Lower leg skin (tissue), 4 donors: ENCODE results near the gene CNOT6L. TPM values are rescaled to one million over a fixed set of nuclear protein-coding genes. Genes with fewer than 3 reads are reported as not detected.
"Not testable (repeated sequence)": the region's sequence is repeated elsewhere in the genome, so short reads cannot be mapped to it uniquely, and the experiment has no call there.

Experiments
- DNase-seq, 2 donors: peaks; one replicate each; pipeline ENCODE4 v3.0.0-alpha.2; 2019; ENCODE audit warnings: low spot score in 2 of 2
- H3K4me3 ChIP-seq: fragments of 200-600 bp; sonication (generic); 2 replicates; pipeline ENCODE4 v1.5.1; 2017; ENCODE audit warnings: mild to moderate bottlenecking, low read depth; ENCODE audit not compliant: poor library complexity, severe bottlenecking
- POLR2A ChIP-seq, 2 donors: fragments of 450-650 bp; IDR thresholded peaks; one replicate each; pipeline ENCODE4 v1.6.1; 2016 to 2017; ENCODE audit warnings: antibody characterized with exemption in 2 of 2, mild to moderate bottlenecking in 1 of 2, moderate library complexity in 1 of 2
- WGBS, 2 donors: methylation state at CpG; one replicate each; pipeline ENCODE4 v1.1.5; 2018; 5-methylcytosine and 5-hydroxymethylcytosine counted together
- intact Hi-C: fragments of 100-400 bp; cut with DNase I; formaldehyde crosslinking; loops from one replicate; pipeline ENCODE4 v1.15.0; 2023; ENCODE audit warnings: low total_unique reads
- total RNA-seq, 4 donors: library from RNA; depleted of rRNA; stranded (reverse); fragments of >200 nt; gene quantifications; one replicate each; pipeline ENCODE4 v1.1.0, GENCODE V29; 2016
- TF ChIP-seq, protein P1 (sequence below), 3 donors: fragments of 450-650 bp; IDR thresholded peaks; one replicate each; pipeline ENCODE4 v1.5.1; 2016; ENCODE audit warnings: antibody characterized with exemption in 3 of 3, mild to moderate bottlenecking in 3 of 3, moderate library complexity in 2 of 3

The CNOT6L gene
- total RNA-seq, 4 donors from 2014 or later, result 27.7 to 35.5 (median 33.0) TPM

GRCh38 chr4:77728420-77728819 is 90.7 kb downstream of the CNOT6L start:
- no peak for DNase-seq
- WGBS, 2 donors, result 95 to 100% methylated on average over 1 of the region's 1 CpG
- no peak overlapping the region for H3K4me3 ChIP-seq
- intact Hi-C loops, result no loop called here
- no peak for TF ChIP-seq POLR2A (IDR thresholded peaks at IDR 0.05)
- TF ChIP-seq, protein P1, sequence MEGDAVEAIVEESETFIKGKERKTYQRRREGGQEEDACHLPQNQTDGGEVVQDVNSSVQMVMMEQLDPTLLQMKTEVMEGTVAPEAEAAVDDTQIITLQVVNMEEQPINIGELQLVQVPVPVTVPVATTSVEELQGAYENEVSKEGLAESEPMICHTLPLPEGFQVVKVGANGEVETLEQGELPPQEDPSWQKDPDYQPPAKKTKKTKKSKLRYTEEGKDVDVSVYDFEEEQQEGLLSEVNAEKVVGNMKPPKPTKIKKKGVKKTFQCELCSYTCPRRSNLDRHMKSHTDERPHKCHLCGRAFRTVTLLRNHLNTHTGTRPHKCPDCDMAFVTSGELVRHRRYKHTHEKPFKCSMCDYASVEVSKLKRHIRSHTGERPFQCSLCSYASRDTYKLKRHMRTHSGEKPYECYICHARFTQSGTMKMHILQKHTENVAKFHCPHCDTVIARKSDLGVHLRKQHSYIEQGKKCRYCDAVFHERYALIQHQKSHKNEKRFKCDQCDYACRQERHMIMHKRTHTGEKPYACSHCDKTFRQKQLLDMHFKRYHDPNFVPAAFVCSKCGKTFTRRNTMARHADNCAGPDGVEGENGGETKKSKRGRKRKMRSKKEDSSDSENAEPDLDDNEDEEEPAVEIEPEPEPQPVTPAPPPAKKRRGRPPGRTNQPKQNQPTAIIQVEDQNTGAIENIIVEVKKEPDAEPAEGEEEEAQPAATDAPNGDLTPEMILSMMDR (IDR thresholded peaks at IDR 0.05), result no peak

GRCh38 chr4:77721073-77721472 is 98.1 kb downstream of the CNOT6L start:
- H3K4me3 ChIP-seq, result no peak overlapping the region
- no peak for TF ChIP-seq POLR2A (IDR thresholded peaks at IDR 0.05)
- TF ChIP-seq, protein P1 (IDR thresholded peaks at IDR 0.05), result no peak
- intact Hi-C loops, result no loop called here
- no peak for DNase-seq

DNA sequence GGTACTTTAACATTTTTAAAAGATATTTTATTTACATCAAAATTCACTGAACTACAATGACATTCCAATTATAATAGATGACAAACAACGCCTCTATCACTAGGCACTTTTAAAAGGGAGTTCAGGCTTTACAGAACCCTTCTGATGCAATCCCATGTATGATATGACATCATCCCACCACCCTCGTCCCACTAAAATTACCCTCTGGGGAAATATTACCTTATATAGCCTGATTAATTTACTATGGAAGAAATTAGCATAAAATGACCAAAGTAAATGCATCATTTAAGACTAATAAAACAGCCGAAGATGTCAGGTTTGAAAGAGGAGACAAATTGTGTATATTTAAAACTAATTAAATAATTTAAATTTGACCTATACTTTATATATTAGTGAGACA is 100.7 kb downstream of the CNOT6L start:
- DNase-seq, intact Hi-C loops, H3K4me3 ChIP-seq: not testable (repeated sequence)
- 73% methylated on average over 3 of the region's 3 CpGs for WGBS, 2 donors

- TF ChIP-seq, protein P1 (IDR thresholded peaks at IDR 0.05), result no peak
- no peak for TF ChIP-seq POLR2A (IDR thresholded peaks at IDR 0.05)
- DNase-seq, result no peak
- no peak overlapping the region for H3K4me3 ChIP-seq
- WGBS, 2 donors, result 92 to 95% methylated on average over 3 of the region's 3 CpGs
- intact Hi-C loops, result no loop called here
Measured at GRCh38 chr4:77715414-77716290, 103.5 kb downstream of the CNOT6L start.

- no peak overlapping the region for H3K4me3 ChIP-seq
- no peak for TF ChIP-seq POLR2A (IDR thresholded peaks at IDR 0.05)
- TF ChIP-seq, protein P1 (IDR thresholded peaks at IDR 0.05), result no peak
- no peak for DNase-seq
- WGBS, 2 donors, result 72 to 74% methylated on average over 2 of the region's 2 CpGs
- intact Hi-C loops, result no loop called here
Measured at GRCh38 chr4:77714514-77714913, 104.7 kb downstream of the CNOT6L start.

DNA sequence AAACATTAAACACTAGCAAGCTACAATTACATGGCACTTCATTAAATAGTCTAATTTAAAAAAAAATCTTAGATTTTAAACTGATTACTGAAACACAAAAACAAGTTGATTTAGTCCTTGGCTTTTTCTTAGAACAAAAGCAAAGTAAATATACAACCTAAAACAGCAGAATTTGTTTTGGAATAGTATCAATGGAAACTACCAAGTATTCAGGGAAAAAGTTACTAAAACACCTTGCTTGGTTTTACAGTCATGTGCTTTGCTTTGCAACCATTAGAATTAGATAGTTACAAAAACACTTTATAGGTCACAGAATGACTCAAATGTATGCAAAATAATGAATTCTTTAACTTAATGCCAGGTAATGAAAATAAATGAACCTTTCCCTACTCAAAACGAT is 105.3 kb downstream of the CNOT6L start:
- DNase-seq, result no peak
- WGBS, 2 donors, result 81 to 89% methylated on average over 1 of the region's 1 CpG
- TF ChIP-seq, protein P1 (IDR thresholded peaks at IDR 0.05), result no peak
- TF ChIP-seq POLR2A (IDR thresholded peaks at IDR 0.05), result no peak
- H3K4me3 ChIP-seq, result no peak overlapping the region
- intact Hi-C loops, result no loop called here
